ENCODE data around the gene CBX3. TPM values are rescaled to one million over a fixed set of nuclear protein-coding genes. Genes with fewer than 3 reads are reported as not detected.

The CBX3 gene
- total and polyA plus RNA-seq, 10 of the 15 experiments (the other 5 are each of a cell fraction or from before 2014, with no cell fraction given) = 153 to 307 (median 225) TPM

DNA sequence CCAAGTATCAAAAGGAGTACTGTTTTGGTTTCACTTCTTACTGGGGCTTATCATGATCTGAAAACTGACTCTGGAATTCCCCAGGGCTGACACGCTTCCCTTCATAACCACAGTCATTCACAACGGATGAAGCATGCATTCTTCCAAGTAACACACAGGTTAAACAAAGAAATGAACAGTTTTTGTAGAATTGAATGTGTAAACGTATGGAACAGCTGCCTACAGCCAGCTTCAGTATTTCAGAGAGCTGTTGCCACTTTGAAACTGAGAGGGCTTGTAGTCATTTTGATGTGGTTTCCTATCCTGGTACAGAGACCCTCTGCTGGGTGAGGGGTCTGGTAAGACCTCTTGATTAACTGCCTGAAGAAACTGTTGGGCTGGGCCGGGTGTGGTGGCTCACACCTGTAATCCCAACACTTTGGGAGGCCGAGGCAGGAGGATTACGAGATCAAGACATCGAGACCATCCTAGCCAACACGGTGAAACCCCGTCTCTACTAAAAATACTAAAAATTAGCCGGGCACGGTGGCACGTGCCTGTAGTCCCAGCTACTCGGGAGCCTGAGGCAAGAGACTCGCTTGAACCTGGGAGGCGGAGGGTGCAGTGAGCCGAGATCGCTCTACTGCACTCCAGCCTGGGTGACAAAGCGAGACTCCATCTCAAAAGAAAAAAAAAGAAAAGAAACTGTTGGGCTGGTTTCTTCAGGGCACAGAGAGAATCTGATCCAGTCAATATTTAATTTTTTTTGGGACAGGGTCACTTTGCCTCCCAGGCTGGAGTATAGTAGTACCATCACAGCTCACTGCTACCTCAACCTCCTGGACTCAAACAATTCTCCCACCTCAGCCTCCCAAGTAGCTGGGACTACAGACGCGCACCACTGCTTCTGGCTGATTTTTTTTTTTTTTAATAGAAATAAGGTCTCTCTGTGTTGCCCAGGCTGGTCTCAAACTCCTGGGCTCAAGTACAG lies 44.8 kb upstream of the CBX3 start (continued):
- TF ChIP-seq, protein P1, sequence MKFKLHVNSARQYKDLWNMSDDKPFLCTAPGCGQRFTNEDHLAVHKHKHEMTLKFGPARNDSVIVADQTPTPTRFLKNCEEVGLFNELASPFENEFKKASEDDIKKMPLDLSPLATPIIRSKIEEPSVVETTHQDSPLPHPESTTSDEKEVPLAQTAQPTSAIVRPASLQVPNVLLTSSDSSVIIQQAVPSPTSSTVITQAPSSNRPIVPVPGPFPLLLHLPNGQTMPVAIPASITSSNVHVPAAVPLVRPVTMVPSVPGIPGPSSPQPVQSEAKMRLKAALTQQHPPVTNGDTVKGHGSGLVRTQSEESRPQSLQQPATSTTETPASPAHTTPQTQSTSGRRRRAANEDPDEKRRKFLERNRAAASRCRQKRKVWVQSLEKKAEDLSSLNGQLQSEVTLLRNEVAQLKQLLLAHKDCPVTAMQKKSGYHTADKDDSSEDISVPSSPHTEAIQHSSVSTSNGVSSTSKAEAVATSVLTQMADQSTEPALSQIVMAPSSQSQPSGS (IDR thresholded peaks at IDR 0.05; ENCODE audit: low read length) = peak; percentile 61
- TF ChIP-seq TCF12 (IDR thresholded peaks at IDR 0.05; ENCODE audit: low read depth, low read length) = peak; percentile 39; the same call in 1 of the 2 replicates
- TF ChIP-seq PAX8 (IDR thresholded peaks at IDR 0.05) = no peak
- TF ChIP-seq ESRRA (IDR thresholded peaks at IDR 0.05; ENCODE audit: low read length) = no peak
- no peak for TF ChIP-seq YBX1 (IDR thresholded peaks at IDR 0.05)
- TF ChIP-seq SUPT20H (IDR thresholded peaks at IDR 0.05; ENCODE audit: borderline replicate concordance, control insufficient read depth, low read depth, low read length) = no peak
- no peak for TF ChIP-seq BRCA1 (IDR thresholded peaks at IDR 0.05; ENCODE audit: low read depth, low read length)
- no peak; the same call in 1 of the 2 replicates for TF ChIP-seq SIN3A (IDR thresholded peaks at IDR 0.05; ENCODE audit: low read depth, low read length)
- no peak for TF ChIP-seq TARDBP (IDR thresholded peaks at IDR 0.05; ENCODE audit: borderline replicate concordance)
- TF ChIP-seq EP300 (IDR thresholded peaks at IDR 0.05; ENCODE audit: borderline replicate concordance in 1 of 2, control insufficient read depth in 1 of 2, low read depth in 2 of 2, low read length in 2 of 2) = peak; percentile 80 to 81; a peak in 3 of 4 replicates
- TF ChIP-seq MTA3 (IDR thresholded peaks at IDR 0.05; ENCODE audit: borderline replicate concordance, low read length) = no peak
- TF ChIP-seq ZNF622 (IDR thresholded peaks at IDR 0.05) = no peak
- TF ChIP-seq, protein P2, sequence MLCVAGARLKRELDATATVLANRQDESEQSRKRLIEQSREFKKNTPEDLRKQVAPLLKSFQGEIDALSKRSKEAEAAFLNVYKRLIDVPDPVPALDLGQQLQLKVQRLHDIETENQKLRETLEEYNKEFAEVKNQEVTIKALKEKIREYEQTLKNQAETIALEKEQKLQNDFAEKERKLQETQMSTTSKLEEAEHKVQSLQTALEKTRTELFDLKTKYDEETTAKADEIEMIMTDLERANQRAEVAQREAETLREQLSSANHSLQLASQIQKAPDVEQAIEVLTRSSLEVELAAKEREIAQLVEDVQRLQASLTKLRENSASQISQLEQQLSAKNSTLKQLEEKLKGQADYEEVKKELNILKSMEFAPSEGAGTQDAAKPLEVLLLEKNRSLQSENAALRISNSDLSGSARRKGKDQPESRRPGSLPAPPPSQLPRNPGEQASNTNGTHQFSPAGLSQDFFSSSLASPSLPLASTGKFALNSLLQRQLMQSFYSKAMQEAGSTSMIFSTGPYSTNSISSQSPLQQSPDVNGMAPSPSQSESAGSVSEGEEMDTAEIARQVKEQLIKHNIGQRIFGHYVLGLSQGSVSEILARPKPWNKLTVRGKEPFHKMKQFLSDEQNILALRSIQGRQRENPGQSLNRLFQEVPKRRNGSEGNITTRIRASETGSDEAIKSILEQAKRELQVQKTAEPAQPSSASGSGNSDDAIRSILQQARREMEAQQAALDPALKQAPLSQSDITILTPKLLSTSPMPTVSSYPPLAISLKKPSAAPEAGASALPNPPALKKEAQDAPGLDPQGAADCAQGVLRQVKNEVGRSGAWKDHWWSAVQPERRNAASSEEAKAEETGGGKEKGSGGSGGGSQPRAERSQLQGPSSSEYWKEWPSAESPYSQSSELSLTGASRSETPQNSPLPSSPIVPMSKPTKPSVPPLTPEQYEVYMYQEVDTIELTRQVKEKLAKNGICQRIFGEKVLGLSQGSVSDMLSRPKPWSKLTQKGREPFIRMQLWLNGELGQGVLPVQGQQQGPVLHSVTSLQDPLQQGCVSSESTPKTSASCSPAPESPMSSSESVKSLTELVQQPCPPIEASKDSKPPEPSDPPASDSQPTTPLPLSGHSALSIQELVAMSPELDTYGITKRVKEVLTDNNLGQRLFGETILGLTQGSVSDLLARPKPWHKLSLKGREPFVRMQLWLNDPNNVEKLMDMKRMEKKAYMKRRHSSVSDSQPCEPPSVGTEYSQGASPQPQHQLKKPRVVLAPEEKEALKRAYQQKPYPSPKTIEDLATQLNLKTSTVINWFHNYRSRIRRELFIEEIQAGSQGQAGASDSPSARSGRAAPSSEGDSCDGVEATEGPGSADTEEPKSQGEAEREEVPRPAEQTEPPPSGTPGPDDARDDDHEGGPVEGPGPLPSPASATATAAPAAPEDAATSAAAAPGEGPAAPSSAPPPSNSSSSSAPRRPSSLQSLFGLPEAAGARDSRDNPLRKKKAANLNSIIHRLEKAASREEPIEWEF (IDR thresholded peaks at IDR 0.05; ENCODE audit: insufficient replicate concordance, low read depth, low read length) = no peak
- peak; percentile 50; the same call in 1 of the 2 replicates for TF ChIP-seq NR2F1 (conservative IDR thresholded peaks at IDR 0.05)
- peak; percentile 61; the same call in 1 of the 2 replicates for TF ChIP-seq SPI1 (IDR thresholded peaks at IDR 0.05; ENCODE audit: borderline replicate concordance, insufficient read depth, low read depth, low read length)
- TF ChIP-seq SP1 (IDR thresholded peaks at IDR 0.05; ENCODE audit: low read depth, low read length) = peak; percentile 41
- peak; percentile 42; the same call in 1 of the 2 replicates for TF ChIP-seq CBFB (IDR thresholded peaks at IDR 0.05; ENCODE audit: low read depth)
- TF ChIP-seq SMC3 (IDR thresholded peaks at IDR 0.05; ENCODE audit: borderline replicate concordance, low read length) = no peak
- TF ChIP-seq BMI1 (IDR thresholded peaks at IDR 0.05; ENCODE audit: borderline replicate concordance) = no peak
- TF ChIP-seq, protein P3, sequence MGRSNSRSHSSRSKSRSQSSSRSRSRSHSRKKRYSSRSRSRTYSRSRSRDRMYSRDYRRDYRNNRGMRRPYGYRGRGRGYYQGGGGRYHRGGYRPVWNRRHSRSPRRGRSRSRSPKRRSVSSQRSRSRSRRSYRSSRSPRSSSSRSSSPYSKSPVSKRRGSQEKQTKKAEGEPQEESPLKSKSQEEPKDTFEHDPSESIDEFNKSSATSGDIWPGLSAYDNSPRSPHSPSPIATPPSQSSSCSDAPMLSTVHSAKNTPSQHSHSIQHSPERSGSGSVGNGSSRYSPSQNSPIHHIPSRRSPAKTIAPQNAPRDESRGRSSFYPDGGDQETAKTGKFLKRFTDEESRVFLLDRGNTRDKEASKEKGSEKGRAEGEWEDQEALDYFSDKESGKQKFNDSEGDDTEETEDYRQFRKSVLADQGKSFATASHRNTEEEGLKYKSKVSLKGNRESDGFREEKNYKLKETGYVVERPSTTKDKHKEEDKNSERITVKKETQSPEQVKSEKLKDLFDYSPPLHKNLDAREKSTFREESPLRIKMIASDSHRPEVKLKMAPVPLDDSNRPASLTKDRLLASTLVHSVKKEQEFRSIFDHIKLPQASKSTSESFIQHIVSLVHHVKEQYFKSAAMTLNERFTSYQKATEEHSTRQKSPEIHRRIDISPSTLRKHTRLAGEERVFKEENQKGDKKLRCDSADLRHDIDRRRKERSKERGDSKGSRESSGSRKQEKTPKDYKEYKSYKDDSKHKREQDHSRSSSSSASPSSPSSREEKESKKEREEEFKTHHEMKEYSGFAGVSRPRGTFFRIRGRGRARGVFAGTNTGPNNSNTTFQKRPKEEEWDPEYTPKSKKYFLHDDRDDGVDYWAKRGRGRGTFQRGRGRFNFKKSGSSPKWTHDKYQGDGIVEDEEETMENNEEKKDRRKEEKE (IDR thresholded peaks at IDR 0.05) = no peak
- no peak for TF ChIP-seq NFYA (IDR thresholded peaks at IDR 0.05; ENCODE audit: borderline replicate concordance, low read depth, low read length)

All from GM12878 (cell line).